Hepatocyte (in vitro differentiated cells): ENCODE data around the gene CTNNA3.

Source experiments
- EZH2 ChIP-seq: fragments of 200-600 bp; sonication (generic); IDR thresholded peaks from 2 replicates; pipeline ENCODE4 v1.6.1; 2016; ENCODE audit warnings: antibody characterized with exemption, mild to moderate bottlenecking, borderline replicate concordance
- EZH2phosphoT487 ChIP-seq: fragments of 200-600 bp; sonication (generic); IDR thresholded peaks from one replicate; pipeline ENCODE4 v1.6.1; 2018; ENCODE audit warnings: antibody characterized with exemption, mild to moderate bottlenecking, low read depth, moderate library complexity; ENCODE audit not compliant: unreplicated experiment, severe bottlenecking

- TF ChIP-seq EZH2phosphoT487: no peak
- no peak for TF ChIP-seq EZH2
Observed at GRCh38 chr10:67308912-67309311, 387.1 kb downstream of the CTNNA3 start.
